GM19438 (cell line): ENCODE results near the gene HSF5.

Source experiments
- ATAC-seq: cut with Tn5 transposase; IDR thresholded peaks from one replicate; pipeline ENCODE4 v1.9.1; 2021; ENCODE audit warnings: low read depth; ENCODE audit not compliant: unreplicated experiment

HSF5 gene

DNA sequence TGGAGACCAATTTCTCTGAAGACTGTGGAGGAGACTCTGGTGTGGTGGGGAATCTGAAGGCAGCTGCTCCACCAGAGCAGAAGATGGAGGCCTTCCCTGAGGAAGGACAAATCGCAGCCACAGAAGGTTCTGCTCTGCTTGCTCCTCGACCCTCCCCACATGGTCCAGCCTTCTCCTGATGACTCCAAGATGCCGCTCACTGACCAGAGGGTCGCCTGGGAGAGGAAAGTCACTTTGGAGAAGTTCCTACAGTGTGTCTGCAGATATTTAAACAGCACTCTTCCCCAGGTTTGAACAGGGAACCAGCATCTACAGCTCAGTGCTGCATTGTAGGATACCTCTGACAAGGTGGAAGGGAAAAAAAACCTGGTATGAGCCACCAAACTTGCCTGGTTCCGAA, 115.2 kb downstream of the HSF5 start:
- no peak for ATAC-seq

DNA sequence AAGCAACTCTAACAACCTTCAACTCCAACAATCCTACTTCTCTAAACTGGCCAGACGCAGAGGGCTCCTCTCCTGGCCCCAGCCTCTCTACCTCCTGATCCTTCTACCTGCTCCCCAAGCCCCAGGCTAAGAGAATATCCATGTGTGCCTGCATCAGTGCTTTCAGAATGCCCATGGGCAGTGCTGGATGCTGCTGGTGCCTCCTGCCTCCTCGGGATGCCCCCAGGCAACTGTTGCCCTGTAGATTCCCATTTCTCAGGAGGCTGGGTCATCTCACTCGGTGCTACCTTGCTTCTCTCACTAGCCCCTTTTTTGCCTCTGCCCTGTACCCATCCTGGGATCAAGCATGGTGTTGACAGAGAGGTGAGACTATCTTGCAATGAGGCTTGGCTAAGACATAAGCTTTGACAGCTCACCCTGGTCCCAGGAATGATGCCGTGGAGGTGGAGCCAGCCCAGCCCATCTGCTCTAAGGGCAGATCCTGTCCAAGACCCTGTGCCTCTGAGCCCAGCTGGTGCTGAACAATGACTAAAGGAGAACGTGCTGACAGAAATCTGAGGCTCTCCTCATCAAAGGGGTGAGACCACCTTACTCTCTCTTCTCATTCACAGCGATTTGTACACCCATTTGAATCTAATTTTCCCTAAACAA, 116.8 kb downstream of the HSF5 start:
- no peak for ATAC-seq

DNA sequence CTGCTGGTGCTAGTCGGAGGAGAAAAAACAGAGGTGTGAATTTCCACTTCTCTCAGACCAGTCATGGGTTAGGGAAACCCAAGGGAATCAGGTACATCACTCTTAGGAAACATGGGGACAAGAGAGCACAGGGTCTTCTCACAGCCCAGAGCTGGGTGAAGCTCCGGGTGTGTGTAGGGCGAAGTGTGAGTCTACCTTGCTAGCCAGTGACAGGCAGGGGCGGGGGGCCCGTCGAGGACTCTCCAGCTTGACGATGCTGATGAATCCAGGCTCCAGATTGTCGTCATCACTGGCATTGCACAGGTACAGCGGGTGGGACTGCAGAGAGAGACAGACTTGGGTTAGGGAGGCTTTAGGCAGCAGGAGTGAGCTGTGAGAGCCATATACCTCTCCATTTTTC, 117.5 kb downstream of the HSF5 start:
- no peak for ATAC-seq

DNA sequence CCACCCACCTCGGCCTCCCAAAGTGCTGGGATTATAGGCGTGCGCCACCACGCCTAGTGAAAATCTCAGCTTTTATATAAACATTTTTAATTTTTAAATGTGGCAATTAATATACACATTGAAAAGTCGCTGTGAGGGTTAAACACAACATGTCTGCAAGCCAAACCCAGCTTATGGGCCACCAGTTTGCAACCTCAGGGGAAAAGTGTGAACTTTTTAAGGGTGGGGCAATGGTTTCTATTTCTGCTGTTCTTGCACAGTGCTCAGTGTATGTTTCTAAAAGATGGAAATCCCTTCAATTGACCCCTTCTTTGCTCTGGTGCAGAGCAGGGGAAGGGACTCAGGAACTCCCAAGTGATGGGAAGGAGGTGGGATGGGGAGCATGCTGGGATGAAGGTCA, 117.9 kb downstream of the HSF5 start:
- no peak for ATAC-seq
